Dedifferentiated amniotic fluid mesenchymal stem cell (primary cell): Measurements from ENCODE around the gene SLC25A23.

ENCODE experiments used
- DNase-seq: peaks from one replicate; pipeline ENCODE4 v3.0.0-alpha.2; 2016; ENCODE audit errors: extremely low spot score

SLC25A23 gene

DNA sequence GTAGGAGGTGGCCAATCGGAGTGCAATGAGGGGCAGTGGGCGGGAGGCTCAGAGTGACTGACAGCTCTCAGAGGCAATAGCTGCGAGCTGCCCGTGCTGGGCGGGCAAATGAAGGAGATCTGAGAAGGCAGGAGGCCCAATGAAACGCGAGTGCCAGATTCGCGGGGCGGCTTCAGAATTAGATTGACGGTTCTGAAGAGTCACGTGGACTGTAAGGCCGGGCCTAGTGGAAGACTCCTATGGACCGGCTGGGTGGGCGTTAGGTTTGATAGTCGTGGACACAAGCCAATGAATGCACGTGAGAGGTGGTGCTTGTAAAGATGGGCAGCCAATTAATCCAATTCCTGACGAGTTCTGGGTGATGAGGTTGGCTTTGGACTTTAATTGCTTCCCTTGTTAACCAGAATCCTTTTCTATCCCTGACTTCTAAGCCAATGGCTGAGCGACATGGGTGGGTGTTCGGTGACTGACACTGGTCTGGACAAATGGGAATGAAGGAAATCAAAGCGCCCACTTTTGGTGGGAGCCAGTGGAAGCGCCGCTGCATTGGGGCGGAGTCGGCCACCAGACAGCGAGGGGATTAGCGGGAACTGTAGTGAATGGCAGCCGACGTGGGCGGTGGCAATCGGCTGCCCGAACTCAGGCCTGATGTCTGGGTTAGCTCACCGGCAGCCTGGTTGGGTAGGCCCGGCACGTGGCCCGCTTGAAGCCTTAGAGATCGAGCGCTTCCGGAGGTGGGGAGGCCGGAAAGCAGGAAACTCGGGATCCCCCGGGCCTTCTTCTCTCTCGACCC, 34.5 kb downstream of the SLC25A23 start:
- DNase-seq, result peak; percentile 100

DNA sequence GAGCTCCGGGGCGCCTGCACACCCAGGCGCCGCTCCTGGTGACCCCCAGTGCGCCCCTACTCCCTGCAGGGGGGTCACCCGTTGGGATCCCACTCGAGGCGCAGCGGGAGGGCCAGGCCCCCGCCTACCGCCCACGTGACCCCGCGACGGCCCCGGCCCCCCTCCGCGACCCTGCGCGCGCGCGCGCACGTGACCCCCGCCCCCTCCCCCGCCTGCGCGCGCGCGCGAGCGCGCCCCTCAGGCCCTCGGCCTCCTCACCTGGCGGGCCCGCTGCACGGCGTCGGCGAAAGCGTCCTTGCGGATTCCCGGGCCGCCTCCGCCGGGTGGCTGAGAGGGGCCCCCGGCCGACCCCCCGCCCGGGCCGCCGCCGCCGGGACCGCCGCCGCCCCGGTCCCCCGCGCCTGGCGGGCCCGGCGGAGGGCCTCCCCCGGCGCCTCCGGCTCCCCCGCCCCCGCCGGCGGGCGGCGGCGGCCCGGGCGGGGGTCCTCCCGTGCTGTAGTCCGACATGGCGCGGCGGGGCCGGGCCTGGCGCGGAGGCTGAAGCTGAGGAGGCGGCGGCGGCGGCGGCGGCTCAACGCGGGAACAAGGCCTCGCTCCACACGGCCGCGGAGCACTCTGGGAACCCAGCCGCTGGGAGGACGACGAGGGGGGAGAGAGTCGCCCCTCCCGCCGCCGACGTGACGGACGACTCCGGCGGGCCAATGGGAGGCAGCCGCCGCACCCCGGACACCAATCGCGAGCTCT, 35.2 kb downstream of the SLC25A23 start, which contains the start of gene KHSRP:
Gene KHSRP, minus strand, starts transcription at position 617 of the 744 bp plus-strand sequence. Its CDS starts 110 bp downstream, at position 507.
- DNase-seq, result no peak

DNA sequence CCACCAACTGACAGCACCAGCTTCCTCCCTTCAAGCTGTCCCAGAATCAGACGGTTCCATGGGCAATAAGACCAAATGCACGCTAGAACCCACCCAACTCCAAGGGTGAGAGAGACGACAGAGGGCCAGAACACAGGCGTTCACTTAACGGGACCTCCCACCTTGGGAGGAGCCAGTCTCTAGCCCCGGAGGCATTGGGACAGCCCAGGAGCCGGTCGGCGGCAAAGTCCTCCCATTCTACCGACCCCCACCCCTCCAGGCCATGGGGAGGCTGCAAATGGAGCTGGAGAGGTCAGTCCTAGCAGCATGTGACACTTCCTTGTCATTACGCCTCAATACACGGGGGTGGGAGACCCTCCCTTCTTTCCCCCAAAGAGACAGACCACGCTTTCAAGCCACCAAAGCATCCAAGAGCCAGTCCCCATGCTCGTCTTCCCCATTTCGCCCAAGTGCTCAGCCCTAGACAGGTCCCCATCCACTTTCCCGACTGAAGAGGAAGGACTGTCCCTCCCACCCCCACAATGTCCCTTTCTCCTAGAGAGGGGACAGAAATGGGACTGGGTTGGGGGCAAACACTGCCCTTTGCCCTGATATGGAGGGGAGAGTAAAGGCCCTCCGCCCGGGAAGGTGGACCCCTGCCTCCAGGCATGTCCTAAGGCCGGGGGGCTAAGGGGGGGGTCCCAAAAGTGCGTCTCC, 35.9 kb downstream of the SLC25A23 start:
- peak; percentile 17 for DNase-seq

DNA sequence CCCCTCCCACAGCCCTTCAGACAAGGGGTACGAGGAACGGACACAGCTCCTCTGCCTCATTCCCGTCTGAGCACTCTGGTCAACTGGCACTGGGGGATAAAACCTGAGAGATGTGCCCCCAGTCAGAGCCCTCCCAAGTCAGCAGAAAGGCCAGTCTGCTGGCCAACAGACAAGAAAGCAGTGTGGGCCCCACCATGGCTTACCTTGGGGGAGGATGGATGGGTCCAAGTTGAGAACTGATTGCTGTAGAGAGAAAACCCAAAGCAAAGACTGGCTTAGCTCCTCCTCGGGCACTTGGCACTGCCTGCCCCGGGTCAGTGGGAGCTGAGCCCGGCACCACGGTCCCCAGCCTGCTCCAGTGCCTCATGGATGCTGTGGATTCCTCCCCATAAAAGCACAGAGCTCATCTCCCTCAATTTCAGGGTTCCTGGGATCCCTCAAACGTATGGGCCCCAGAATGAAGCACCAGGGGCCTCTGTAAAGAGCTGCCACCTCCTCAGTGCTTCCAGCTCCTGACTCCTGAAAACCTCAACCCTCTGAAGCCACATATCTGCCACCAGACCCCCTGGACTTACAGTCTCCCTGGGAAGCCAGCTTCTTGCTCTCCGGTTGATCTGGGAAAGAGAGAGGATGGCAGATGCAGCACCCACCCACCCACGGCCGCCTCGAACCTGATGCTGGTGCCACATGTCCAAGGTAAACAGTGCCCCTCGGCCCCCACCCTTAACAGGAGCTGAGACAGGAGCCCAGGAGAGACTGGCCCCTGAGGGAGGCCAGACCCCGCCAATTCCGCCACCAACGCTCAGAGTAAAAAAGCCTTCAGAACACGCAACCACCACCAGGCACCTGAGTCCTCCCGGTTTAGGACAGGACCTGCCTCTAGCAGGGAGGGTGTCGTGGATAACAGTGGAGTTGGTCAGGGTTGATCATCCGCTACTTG, 38.2 kb downstream of the SLC25A23 start:
- no peak for DNase-seq

DNA sequence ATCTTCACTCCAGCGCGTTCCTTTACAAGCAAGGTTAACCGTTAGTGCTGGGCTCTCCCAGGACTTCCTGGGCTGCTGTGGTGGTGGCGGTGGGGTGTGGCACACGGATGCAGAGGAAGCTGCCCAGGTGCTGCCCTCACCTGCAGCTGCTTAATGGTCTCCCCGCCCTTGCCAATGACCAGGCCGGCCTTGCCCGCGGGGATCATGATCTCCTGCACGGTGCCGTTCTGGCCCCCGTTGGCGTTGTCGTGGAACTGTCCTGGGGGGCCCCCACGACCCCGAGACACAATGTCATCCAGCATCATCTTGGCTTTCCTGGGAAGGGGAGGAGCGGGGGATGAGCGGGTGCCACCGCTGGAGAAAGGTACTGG, 41.0 kb downstream of the SLC25A23 start:
- no peak for DNase-seq

DNA sequence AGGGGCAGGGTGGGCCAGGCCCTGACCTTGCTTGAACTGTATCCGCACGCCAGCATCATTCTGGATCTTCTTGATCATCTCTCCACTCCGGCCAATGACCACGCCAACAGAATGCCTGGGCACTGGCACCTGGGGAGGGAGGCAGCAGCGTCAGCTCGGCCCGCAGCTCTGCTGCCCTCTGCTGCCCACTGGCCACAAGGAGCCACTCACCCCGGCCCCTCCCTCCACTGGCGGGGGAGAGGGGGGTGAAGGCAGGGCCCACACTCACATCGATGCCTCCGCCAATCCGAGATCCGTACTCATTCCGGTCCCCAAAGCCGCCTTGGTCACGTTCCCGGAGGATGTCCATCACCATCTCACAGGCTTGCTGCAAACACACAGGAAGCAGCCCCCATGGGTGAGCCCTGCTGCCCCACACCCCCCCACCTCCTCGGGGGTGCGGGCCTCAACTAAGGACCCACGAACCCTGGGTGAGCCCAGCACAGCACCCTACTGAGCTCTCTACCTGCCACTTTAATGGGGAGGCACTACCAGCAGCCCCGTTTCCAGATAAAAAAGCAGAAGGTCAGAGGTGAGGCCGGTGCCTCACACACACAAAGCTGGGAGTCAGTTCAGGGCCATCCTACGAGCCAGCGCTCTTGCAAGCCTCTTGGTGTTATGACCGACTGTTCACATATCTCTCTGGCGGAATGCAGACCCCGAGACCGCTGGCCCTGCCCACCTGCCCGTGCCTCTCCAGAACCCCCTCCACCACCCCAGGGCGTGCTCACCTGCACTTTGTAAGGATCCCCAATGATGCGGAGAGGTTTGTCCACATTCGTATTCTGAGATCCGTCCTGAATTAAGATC, 41.7 kb downstream of the SLC25A23 start:
- no peak for DNase-seq

DNA sequence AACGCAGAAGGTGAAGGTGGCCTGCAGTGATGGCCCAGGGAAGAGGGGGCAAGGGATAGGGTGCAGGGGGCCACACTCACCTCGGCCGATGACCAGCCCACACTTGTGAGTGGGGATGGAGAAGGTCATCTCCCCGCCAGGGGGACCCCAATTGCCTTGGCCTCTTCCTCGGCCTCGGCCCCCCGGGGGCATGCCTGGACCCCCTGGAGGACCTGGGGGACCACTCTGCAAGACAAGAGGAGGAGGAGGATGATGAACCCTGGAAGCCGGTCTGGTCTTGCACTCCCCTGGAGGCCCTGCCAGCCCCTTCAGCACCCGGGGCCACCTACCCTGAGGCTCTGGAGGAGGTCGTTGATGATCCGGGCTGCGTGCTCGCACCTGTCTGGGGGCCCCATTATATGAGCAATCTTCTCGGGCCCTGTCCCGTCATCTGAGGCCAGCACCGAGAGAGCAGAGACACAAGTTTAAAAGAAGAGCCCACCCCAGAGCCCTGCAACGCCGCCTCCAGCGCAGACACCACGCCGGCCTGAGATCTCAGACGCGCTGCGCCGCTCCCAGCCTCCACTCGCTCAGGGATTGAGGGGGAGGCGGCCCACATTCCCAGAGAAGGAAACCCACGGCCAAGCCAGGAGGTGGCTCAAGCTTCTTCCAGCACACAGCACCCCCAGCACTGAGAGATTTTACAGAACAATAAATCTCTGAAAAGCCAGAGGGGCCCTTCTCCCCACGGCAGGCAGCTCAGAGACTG, 42.8 kb downstream of the SLC25A23 start:
- no peak for DNase-seq

DNA sequence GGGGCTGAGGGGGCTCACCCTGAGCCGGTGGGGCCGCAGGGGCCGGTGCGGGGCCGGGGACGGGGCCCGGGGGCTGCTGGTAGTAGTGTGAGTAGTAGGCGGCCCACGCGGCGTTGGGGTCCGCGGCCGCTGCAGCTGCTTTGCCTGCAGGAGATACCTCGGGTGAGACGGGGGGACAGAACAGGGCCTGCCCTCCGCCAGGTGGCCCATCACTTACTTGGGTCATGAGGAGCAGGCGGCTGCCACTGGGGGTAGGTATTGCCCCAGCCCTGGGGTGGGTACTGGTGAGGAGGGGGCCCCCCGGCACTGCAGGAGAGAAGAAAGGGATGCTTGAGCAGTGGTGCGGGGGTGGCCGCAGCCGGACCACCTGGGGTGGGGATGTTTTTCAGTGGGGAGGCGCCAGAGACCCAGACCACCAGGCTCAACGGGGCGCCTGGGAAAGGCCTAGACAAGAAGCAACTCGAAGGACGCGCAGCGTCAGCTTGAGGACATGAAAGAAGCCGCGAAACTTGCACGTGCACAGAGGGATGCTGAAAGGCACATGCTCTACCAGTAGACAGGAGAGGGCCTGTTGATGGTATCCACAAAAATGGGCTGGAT, 43.9 kb downstream of the SLC25A23 start:
- DNase-seq, result no peak

DNA sequence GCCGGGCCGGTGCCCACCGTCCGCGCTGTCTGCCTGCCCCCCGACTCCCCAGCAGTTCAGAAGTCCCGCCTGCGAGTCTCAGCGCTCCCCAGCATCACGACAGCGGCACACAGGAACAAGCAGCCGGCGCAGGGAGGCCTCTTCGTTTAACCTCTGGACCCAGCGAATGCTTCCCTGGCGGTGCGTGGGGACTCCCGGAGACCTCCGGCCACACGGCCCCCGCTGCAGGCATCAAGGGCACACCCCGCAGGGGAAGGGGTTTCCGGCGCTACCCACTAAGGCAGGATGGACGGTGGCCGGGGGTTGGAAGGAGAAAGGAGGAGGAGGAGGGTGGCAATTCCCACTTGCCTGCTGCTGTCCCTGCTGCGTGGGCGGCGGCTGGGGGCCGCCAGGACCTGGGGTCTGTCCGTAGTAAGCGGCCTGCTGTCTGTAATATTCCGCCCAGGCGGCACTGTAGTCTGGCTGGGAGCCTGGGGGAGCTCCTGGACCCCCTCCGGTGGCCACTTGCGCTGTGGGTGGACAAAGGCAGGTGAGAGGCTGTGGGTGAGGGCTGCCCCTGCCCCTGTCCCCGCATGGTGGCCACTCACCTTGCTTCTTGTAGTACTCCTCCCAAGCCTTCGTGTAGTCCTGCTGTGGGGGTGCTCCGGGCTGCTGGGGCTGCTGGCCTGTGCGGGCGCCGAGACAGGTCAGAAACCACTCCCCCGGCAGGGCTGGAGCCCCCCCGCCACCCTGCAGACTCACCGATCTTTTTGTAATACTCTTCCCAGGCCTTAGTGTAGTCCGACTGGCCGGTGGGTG, 44.6 kb downstream of the SLC25A23 start:
- no peak for DNase-seq

DNA sequence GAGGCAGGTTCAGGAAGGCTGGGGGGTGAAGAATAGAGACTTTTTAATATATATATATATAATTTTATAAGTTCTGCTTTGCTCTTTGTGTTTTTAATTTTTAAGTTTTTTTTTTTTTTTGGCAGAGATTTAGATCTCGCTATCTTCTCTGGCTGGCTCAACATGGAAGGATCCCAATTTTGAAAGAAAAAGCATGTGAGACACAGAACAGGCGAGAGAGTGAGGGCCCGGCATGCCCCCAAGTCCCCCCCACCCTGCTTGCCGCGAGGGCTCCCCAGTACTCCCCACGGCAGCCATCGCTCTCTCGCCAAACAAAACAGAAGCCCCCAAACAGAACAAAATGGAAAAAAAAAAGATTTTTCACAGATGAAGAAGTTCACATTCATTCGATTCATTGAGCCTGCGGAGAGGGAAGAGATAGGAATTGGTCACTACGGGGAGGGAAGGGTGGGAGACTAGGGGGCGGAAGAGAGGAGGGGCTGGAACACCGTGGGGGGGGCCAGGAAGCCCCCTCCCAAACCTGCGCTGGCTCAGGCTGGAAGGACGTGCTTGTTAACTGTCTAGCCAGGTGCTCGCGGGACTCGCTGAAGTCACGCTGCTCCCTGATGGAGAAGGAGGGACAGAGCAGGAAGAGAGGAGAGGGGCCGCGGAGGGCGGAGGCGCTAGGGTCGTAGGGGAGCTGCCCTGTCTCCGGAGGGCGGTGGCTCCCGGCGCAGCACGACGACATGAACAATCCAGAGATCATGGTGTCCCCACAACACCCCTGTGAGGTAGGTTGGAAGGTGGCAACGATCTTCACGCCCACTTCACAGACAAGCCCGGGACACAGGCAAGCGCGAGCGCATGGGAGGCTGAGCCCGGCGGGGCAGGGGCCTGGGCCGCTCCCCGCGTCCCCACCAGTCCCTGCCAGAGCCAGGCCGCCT, 45.6 kb downstream of the SLC25A23 start:
- no peak for DNase-seq

DNA sequence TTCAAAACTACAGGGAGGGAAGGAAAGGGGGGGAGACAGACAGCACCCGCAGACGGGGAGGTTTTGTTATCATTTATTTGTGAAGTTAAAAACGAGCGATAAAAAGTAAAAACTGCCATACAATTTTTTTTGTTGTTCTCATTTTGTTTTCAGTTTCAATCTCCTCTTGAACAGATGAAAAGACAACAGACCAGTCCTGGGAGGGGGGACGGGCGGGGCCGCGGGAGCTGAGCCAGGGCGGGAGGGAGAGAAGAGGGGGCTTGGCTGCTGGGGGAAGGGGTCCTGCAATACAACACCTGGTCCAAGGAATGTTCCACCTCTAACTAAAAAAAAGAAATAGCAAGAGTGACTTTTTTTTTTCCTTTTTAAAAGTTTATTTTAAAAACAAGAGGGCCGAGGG, 46.3 kb downstream of the SLC25A23 start:
- no peak for DNase-seq

DNA sequence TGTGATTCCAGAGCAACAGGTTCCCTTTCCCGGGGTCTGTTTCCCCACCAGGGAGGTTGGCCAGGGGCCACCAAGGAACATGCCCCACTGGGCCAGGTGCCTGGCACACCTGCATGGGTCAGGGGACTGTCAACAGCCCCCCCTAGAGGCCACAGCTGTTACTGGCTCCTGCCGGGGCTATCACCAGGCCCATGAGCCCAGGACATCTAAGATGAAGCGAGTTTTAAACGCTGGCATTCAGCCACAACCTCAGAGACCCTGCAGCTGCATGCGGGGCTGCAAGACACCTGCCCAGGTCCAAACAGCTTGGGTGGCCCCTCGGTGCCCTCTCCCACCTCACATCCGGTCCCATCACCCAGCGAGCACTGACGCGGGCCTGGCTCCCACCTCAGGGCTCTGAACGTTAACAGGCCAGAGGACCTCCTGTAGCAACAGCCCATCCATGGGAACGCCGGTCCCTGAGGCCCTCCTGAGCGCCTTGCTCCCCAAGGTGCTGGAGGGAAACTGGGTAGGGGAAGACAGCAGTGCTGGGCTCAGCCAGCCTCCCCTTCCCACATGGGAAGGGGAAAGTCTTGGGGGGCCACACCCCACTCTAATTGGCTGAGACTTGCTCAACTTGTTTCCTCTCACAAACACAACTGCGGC, 47.0 kb downstream of the SLC25A23 start:
- DNase-seq, result no peak

DNA sequence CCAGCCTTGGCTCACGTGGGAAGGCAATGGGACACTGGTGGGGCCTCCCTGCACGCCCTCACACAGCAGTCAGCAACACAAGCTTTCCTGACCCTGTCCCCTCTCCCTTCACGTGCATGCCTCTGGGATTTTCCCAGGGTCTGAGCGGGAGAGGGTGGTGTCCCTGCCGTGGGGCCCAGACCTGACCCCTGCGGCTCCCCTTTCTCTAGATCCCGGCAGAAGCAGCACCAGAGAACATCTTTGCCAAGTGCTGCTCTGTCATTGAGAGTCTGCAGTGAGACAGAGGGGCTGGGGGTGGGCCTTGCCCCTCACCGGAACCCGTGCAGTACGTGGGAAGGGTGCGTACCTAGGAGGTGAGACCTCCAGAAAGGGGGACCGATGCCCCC, 47.5 kb downstream of the SLC25A23 start:
- no peak for DNase-seq

DNA sequence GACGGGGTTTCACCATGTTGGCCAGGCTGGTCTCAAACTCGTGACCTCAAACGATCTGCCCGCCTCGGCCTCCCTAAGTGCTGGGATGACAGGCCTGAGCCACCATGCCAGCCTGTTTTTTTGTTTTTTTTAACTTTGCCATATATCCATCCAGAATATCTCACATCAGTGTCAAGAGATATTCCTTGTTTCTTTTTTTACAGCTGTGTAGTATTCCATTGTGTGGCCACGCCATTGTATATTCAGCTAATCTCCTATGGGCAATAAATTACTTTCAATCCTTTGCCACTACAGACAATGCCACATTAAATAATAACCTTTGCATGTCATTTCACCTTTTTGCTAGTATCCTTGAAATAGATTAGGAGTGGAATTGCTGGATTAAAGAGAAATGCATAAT, 50.2 kb downstream of the SLC25A23 start:
- DNase-seq, result no peak

DNA sequence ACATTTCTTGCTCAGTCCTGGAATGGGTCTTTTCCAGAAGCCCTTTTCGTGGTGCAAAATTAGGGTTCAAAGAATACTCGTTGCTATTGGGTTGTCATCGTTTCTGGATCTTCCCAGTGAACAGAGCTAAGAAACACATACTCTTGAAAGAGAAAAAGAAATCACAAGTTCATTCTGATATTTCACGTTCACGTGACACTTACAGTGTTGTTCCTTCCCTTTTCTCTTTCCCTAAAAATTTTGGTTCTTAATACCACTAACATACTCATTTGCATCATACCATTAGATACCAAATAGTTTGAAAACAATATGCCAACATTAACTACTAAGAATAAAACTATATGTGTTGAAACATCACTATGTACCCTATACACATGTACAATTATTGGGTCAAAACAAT, 53.2 kb downstream of the SLC25A23 start:
- no peak for DNase-seq

DNA sequence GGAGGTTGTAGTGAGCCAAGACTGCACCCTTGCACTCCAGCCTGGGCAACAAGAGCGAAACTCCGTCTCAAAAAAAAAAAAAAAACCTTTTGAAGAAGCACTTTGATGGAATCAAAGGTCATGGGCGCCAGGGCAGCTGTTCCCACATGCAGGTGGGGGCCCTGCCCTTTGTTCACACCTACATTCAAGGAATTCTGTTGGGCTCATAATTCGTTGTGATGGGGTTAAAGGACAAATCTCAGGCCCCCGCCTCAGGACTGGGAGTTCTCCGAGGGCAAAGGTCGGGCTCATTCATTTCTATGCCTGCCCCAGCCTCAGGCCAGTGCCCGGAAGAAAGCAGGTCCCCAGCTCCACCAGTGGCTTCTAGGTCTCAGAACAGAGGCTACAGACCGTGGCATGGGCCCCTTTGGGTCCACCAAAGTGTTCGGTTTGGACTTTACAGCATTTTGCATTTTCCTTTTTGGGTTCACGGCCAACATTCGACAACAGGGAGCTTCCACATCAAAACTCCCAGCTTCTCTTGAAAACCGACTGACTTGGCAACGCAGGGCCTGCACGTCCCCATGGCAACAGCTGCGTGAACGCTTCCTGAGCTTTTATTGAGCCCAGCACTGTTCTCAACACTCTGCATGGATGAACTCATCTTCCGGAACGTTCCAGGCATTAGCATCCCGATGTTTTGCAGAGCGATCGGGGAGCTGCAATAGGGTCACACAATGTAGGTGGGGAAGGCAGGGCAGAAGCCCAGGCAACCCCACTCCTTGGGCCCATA, 56.6 kb downstream of the SLC25A23 start:
- no peak for DNase-seq
